ENCODE measurements around the gene ZNF580.

DNA sequence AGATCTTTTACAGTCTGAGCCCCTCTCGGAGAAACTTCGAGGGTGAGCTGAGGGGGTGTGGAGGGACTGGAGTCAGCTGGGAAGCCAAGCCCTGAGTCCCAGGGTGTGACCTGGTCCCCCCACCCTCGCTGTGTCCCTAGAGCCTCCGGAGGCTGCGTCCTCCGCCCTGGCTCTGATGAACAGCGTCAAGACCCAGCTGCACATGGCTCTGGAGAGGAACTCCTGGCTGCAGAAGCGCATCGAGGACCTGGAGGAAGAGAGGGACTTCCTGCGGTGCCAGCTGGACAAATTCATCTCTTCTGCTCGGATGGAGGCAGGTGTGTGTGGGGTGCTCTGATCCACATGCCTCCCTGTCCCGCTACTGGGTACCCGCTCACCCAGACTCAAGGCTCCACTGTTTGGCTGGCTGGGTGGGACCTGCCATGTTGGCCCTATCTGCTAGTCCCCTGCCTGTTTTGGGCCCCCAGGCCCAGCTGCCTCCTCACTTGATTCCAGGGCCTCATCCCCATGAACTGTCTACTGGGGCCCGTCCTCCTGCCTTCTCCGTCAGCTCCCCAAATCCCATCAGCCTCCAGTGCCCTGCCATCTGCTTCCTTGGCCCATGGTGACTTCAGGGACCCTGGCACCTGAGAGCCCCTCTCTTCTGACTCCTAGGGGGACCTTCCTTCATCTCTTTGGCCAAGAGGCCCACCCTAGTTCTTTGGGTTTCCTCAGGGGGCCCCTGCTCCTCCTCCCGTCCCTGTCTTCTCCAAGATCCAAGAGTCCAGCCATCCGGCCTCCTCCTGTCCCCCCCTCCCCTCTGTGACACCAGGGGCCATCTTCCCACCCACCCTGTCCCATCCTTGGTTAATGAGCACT is 8.7 kb downstream of the ZNF580 start:
- no peak for TF ChIP-seq CTCF (IDR thresholded peaks at IDR 0.05)
- TF ChIP-seq EZH2phosphoT487 (IDR thresholded peaks at IDR 0.05) = no peak

All from neural progenitor cell (in vitro differentiated cells).